GM18519 (cell line): ENCODE measurements around the gene ARSK.
"Not testable (repeated sequence)": the region's sequence is repeated elsewhere in the genome, so short reads cannot be mapped to it uniquely, and the experiment has no call there.

Experiments used
- ATAC-seq: cut with Tn5 transposase; IDR thresholded peaks from one replicate; pipeline ENCODE4 v1.9.1; 2021; ENCODE audit warnings: mild to moderate bottlenecking, moderate library complexity; ENCODE audit not compliant: unreplicated experiment, low FRiP score

ARSK gene

GRCh38 chr5:95620030-95620869 is 65.3 kb downstream of the ARSK start, which contains the start of gene GPR150:
GPR150 (plus strand) TSS chr5:95620087; CDS start chr5:95620276, 189 bp downstream.
- peak; percentile 31 for ATAC-seq

- peak; percentile 39 for ATAC-seq
These were observed 66.3 kb downstream of the ARSK start for GRCh38 chr5:95620870-95621838.

- no peak for ATAC-seq
These were observed 67.1 kb downstream of the ARSK start for GRCh38 chr5:95621839-95622629.

GRCh38 chr5:95623706-95624105 is 68.8 kb downstream of the ARSK start:
- ATAC-seq = no peak

GRCh38 chr5:95624368-95624767 is 69.5 kb downstream of the ARSK start:
- no peak for ATAC-seq

DNA sequence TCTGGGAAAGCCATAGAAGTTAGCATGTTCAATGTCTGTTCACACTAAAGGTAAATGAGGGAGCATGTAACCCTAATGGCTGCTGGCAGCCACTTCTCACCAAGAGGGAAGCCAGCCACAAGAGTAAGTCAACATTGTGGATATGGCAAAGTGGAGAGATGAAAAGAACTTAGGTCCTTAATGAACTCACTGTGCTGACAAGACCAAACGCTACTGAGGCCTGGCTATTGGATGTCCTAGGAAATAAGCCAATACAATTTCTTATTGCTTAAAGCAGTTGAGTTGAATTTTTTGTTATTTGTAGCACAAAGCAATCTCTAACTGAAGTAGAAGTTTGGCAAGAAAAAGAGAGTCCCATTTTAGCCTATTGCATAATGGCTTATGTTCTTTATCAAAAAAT is 71.8 kb downstream of the ARSK start:
- no peak for ATAC-seq

GRCh38 chr5:95627971-95628810 is 73.3 kb downstream of the ARSK start:
- ATAC-seq = no peak

- no peak for ATAC-seq
These were observed 74.0 kb downstream of the ARSK start for GRCh38 chr5:95628933-95629332.

GRCh38 chr5:95630394-95630917 is 75.6 kb downstream of the ARSK start:
- ATAC-seq = no peak

DNA sequence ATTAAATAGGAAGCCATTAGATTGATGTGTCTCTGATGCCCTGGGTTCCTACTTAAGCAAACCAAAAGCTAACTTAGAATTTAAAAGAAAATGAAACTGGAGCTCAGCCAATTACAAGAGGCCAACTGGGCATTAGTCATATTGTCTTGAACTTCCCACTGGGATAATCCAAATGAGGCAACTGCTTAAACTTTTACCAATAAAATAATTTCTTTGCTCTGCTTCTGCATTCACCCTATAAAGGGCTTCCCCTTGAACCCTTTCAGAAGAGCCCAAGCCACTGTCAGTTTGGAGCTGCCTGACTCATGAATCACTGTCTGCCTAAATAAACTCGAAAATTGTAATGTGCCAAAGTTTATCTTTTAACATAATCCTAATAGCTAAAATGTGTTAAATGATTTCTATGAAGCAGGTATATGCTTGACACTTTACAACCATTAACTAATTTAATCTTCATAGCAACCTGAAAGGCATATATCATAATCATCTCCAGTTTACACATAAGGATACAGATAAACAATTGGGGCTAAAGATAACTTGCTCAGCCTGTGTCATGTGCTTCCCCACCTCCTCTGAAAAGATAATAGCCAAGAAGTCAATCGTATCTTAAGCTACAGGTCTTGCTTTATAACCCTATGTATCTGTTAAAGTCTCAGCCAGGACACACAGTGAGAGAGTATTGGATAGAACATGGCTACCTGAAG is 76.5 kb downstream of the ARSK start:
- ATAC-seq = no peak

DNA sequence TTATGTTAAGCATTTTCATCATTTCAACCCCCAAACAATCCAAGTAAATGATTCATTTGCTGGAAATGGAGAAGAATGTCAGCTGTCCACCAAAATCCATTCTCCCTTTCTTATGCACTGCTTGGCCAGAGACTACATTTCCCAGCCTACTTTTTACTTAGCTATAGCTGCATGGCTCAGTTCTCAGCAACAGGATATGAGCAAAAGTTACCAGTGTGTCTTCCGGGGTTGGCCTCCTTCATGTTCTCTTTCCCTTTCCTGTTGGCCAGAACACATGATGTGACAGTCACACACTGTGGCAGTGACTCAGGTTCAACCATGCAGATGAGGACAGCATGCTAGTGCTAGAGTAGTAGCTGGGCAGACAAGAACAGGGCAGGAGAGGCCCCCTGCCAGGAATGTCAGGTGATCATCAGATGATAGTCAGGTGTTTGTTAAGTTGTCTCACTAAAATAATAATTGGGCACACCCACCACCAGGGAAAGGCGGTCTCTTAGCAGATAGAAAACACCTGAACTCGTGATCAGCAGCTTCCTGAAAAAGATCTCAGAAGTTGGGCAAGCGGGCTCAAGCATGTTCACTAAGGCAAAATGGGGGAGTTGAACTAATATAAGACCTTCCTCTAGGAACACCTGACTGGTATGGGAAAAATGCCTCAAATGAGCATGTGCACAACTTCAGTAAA is 77.2 kb downstream of the ARSK start:
- peak; percentile 88 for ATAC-seq

DNA sequence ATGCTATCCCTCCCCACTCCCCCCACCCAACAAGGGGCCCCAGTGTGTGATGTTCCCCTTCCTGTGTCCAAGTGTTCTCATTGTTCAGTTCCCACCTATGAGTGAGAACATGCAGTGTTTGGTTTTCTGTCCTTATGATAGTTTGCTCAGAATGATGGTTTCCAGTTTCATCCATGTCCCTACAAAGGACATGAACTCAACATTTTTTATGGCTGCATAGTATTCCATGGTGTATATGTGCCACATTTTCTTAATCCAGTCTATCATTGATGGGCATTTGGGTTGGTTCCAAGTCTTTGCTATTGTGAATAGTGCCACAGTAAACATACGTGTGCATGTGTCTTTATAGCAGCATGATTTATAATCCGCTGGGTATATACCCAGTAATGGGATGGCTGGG is 78.0 kb downstream of the ARSK start:
- ATAC-seq = not testable (repeated sequence)

GRCh38 chr5:95633671-95634070 is 78.8 kb downstream of the ARSK start:
- ATAC-seq = no peak

DNA sequence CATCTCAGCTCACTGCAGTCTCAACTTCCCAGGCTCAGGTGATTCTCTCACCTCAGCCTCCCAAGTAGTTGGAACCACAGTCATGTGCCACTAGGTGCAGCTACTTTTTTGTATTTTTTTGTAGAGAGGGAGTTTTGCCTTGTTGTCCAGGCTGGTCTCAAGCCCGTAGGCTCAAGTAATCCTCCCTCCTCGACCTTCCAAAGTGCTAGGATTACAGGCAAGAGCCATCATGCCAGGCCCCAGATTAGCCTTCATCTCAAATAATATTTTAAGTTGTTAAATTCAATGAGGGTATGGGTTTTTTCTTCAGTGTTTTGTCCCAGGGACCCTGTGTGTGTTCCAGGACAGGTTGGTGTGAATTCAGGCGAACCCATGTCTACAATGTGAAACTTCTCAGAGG is 79.2 kb downstream of the ARSK start:
- no peak for ATAC-seq

DNA sequence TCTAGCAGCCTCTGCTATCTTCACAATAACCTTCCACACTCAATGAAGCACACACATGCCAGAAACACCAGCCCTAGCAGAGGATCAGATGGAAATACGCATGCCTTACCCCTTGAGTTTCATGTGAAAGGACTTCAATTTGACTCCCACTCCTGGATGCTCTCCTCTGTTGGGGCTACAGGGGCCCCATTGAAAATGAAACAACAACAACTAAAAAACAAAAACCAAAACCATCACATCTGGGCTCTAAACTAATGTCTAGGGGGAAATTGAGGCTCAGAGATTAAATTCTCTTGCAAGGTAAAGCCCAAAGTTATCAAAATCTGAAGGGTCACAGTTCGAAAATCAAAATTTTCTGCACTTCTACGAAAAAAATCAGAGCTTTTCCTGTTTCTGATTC is 83.7 kb downstream of the ARSK start:
- ATAC-seq = no peak

DNA sequence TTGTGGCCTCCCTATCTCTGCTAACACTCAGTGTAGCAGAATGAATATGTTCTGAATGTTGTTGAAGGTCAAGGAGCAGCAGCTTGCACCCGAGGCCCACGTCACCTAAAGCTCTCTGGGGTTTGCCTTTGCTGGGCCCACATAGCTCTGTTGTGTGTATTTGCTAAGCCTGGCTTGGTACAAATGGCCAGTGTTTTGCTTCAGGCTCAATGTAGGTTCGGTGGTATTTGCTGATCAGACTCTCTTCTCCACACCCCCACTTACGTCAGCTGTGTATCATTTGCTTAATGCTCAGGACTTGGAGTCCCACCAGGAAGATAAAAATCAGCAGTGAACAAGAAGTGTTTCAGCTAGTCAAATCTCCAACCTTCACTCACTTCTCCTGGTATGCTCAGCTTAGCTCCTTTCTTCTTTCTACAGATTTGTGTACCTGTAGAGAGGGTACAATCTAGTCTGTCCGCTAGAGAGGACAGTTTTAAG is 86.9 kb downstream of the ARSK start:
- no peak for ATAC-seq

DNA sequence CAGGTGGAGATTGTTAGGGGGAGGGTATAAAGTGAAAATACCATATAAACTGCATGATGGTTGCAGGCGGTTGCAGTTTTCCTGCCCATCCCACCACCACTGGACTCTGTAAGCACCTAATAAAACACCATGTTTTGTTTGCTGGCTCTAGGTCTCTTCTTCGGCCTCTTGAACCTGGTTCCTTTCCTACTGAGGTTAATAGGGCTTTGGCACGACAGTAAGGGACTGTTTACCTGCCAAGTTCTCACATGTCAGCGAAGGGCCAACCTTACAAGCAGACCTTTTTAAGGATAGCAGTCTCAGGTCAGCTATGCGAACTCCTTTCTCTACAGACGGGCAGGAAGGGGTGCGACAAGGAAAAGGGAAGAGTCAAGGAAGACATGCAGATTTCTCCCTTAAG is 88.3 kb downstream of the ARSK start:
- no peak for ATAC-seq
